RCC 7860 (cell line): Measurements from ENCODE around the gene WWC2.
A peak's percentile ranks its signal among the peaks of the same experiment; 100 is the strongest.
"Not testable (repeated sequence)": the region's sequence is repeated elsewhere in the genome, so short reads cannot be mapped to it uniquely, and the experiment has no call there.

Experiments
- DNase-seq: peaks from one replicate; pipeline ENCODE4 v3.0.0-alpha.2; 2015; ENCODE audit warnings: low spot score
- FAIRE-seq: peaks from 2 replicates; lab custom pipeline; 2012; peaks lifted over from hg19 to GRCh38; lab: Jason Lieb, UNC

The WWC2 gene

DNA sequence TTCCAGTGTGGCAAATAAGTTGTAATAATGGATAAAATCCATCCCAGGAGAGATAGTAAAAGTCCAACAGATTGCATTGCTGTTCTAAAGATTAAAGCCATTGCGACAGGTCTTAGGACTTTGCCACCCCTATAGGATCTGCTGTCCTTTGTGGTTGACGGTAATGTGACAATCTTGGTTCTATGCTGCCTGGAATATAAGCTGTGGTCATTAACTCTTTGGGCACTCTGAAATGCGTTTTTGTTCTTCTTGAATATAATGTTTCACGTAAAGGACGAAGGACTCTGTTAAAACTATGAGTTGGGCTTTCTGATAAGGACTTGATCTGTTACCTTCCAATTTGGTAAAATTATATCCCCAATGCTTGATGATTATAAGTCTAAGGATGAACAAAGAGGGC, 223.3 kb downstream of the WWC2 start, which contains the start of gene CLDN24:
Gene CLDN24, minus strand, starts transcription at position 101 of the 400 bp plus-strand sequence. Its CDS starts 0 bp downstream, at position 101.
- DNase-seq (no peak), FAIRE-seq (no peak)

DNA sequence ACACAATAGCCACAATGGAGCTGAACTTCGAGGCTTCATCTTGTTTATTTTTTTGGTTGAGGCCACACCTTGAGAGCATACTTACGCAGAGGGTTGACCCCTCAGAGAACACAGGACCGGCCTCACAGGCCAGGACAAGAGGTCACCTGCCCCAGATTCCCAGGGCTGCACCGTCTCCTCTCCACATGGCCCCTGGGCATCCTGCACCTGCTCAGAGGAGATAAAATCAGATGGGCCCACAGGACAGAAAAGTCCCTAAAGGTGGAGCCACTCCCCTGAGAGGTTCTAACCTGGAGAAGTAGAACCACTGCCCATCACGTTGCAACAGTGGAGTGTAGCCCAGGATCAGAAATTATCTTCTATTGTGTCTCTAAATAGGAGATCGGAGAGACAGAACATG, 224.2 kb downstream of the WWC2 start:
- no peak for FAIRE-seq
- no peak for DNase-seq

DNA sequence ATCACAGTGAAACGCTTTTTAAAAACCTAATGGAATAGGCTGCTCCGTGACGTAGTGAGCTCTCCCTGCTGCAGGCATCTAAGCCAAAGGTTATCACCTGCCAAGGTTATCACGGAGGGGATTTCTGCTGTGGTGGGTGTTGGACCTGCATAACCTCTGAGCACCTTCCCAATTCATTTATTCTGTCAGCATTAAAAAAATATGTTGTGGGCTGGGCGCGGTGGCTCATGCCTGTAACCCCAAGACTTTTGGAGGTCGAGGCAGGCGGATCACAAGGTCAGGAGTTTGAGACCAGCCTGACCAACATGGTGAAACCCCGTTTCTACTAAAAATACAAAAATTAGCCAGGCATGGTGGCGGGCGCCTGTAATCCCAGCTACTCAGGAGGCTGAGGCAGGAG, 225.0 kb downstream of the WWC2 start:
- FAIRE-seq: not testable (repeated sequence)

DNA sequence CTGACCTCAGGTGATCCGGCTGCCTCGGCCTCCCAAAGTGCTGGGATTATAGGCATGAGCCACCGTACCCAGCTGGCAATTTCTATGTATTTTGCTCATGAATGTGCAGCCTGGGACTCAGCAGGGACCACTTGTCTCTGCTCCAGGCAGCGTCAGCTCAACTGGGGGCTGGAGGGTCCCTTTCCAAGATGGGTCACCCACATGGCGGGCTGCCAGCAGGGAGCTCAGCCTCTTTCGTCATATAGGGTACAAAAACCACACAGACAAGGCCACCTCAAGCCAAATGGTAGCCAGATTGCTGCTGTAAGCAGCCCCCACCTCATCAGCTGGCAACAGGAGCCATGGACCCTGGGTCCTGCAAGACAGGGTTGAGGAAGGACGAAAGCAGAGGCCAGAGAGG, 225.6 kb downstream of the WWC2 start:
- no peak for FAIRE-seq
- no peak for DNase-seq

More for the DNA sequence above, 225.0 kb downstream of the WWC2 start:
- DNase-seq: not testable (repeated sequence)

DNA sequence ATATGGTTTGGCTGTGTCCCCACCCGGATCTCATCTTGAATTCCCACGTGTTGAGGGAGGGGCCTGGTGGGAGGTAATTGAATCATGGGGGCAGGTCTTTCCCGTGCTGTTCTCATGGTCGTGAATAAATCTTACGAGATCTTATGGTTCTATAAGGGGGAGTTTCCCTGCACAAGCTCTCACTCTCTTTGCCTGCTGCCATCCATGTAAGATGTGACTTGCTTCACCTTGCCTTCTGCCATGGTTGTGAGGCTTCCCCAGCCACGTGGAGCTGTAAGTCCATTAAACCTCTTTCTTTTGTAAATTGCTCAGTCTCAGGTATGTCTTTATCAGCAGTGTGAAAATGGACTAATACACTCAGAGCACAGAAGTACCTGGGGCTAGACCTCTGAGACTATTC, 227.3 kb downstream of the WWC2 start:
- not testable (repeated sequence) for DNase-seq, FAIRE-seq

DNA sequence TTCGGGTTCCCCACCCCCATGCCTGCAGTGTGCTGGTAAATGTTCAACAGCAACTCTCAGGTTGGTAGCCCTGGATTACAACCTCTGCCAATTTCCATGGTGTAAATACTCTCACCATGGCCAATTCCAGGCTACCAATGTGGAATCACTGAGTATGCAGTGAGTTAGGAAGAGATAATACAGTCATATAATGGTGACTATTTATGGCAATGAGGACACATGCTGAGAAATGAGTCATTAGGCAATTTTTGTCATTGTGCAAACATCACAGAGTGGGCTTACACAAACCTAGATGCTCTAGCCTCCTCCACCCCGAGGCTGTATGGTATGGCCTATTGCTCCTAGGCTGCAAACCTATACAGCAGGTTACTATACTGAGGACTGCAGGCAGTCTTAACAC, 227.8 kb downstream of the WWC2 start:
- peak; percentile 51 for DNase-seq

DNA sequence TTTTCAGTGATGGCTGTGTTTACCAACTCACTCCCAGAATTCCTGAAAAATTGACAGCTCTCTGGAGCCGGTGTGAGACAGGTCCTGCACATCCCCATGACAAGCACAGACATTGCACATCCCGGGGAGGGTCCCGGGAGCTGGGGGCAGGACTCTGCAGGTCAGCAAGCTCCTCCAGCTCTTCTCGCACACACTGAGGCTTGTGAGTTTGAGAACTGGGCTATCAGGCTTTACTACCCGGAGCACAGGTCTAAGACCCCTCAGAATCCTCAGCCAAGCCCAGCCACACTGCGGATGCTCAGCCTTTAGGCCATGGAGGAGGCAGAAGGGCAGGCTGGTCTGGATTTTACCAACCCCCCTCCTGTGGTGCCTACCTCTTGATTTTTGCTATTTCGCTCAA, 228.8 kb downstream of the WWC2 start:
- FAIRE-seq: no peak
- DNase-seq: no peak

More for the DNA sequence above, 227.8 kb downstream of the WWC2 start:
- FAIRE-seq: no peak

DNA sequence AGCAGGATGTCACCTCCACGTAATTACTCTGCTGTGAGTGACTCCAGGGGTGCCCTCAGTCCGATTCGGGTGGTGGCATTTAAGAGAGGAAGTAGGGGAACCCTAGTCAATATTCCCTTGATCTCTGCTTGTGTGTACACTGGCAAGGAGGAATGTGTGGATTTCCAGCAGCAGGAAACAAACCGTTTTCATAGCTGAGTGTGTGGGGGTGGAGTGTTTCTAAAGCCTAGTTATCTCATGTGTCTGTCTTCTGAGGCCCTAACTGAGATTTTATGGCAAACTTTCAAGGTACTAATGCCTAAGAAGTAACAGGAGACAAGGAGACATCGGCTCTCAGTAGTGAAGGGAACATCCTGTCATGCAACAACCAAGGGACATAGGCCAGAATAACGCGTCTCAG, 229.8 kb downstream of the WWC2 start:
- FAIRE-seq: no peak
- DNase-seq: no peak

DNA sequence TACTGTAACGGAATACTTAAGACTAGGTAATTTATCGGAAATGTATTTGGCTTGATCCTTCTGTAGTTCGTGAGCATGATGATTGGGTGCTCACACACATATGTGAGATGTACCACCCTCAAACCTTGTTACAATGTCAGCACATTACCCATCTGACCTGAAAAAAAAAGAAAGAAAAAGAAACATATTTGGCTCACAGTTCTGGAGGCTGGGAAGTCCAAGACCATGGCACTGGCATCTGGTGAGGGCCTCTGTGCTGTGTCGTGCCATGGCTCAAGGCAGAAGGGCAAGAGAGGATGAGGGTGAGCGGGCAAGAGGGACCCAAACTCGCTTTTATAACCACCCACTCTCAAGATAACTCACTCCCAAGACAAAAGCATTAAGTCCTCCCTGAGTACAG, 230.2 kb downstream of the WWC2 start:
- FAIRE-seq (no peak), DNase-seq (no peak)

DNA sequence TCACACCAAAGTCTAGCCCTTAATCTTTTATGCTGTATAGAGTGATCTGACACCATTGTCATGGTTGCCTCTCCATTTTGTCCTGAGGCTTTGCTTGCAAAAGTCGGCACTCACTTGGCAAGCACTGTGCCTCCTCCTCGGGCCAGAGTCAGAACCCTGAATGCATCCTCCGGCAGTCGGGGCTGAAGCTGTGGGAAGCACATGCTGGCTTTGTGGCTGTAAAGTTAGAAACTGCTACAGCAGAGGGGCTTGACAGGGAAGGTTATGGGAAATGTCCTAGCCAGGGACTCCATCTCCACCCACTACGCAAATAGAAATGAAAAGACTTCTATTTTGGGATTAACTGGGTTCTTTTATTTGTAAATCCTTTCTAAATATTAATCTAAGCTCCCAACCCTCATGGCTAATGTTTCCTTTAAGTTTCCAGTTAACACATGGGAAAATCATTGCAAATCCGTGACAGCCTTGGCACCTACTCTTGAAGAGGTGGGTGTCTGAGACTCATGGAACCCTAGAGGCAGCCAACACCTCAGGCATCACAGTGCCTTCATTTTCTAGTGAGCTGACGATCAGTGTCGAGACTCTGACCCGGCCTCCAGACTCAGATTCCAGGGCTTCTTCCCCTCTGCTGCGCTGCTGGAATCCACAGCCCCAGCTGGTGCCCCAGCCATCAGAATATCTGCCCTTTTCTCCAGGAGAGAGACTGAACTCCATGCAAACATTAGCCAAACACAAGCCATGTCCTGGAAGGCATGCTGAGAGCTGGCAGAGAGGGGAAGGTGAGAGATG, 231.1 kb downstream of the WWC2 start:
- FAIRE-seq: no peak

DNA sequence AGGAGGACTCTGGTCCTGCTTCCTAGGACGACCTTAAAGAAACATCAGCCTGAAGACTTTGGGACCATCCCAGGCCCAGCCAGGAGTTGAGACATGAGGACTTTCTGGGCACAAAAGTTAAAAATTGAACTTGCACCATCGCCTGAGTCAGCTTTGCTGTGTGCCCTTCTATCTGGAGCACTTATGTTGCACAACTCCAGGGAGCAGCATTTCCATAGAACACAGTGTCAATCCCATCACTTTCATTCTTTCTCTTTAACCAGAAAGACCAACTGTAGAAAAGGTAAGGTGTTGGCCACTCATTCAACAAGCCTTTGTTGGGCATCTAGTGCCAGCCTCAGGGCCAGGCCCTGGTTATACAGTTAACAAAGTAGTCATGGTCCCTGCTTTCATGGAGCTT, 231.8 kb downstream of the WWC2 start:
- no peak for DNase-seq
- FAIRE-seq: no peak

More for the DNA sequence above, 231.1 kb downstream of the WWC2 start:
- DNase-seq: no peak

DNA sequence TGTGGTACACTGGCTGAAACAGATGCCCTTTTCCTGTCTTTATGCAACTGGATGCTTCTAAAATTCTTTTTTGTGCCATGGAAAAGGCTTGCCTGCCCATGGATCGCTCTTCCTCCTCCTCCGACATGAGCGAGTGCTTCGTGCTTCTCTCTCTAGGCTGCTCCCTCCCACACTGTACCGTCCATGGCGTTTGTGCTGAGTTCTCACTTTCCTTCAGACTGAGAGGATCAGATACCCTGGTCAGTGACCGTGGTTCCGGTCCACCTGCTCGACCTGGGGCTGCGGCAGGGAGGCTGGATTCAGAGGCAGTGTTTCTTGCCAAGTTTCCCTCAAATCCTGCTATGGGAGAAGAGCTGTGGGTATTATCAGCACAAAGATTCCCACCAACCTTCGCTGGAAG, 233.4 kb downstream of the WWC2 start:
- no peak for DNase-seq
- FAIRE-seq: no peak

DNA sequence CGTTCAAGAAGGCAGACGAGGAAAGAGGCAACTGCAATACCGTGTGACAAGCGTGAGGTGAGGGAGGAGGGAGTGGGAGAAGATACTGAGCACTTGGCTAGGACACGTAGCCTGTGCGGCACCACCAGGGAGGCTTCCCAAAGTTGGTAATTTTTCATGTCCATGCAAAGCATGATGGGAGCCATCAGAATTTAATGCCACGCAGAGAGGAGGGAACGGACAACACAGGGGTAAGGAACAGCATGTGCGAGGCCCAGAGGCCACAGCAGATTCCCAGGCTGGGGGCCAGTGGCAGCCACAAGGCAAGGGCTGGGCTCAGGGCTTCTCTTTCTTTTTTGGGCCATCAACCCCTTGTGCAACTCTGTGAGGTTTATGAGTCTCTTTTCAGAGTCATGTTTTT, 234.1 kb downstream of the WWC2 start:
- no peak for FAIRE-seq
- no peak for DNase-seq

DNA sequence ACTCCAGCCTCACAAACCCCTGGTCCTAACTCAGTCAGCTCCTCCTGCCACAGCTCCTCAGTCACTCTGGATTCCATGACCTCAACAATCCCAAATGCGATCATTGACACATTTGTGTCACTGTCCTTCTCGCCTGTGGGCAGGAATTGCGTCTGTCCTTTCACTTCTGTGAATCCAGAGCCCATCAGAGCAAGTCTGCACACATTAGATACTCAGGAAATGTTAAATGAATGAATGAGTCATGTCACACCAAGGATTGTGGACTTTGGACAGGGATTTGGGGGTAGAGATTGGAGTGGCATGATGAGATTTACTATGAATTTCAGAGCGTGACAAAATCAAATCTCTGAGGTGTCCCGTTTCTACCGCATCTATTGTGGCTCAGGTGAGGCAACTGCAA, 234.9 kb downstream of the WWC2 start:
- FAIRE-seq: peak; percentile 84
- DNase-seq: peak; percentile 76

DNA sequence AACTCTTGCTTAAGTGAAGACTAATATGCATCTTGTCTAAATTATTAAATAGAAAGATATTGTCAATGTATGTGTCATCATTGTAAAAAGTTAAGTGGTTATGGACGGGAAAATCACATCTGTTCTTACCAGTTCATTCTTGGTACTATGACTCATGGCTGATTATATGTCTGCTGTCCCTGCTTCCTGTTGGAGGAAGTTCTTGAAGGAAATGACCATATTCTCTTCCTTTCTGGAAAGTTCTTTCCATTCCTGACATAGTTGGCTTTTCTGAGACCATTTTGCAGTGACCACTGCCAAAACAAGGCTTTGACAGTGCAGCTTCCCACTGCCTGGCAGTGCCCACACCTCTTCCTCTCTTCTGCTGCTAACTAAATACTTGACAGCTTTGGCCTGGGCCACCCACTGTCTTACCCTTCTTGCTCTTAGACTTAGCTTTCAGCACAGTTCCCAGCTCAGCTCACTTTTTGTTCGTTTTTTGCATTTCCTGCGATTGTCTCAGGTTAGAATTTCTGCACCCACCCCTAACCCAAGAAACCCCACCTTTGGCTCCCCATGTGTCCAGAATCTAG, 236.4 kb downstream of the WWC2 start:
- DNase-seq (peak; percentile 69), FAIRE-seq (peak; percentile 87)

DNA sequence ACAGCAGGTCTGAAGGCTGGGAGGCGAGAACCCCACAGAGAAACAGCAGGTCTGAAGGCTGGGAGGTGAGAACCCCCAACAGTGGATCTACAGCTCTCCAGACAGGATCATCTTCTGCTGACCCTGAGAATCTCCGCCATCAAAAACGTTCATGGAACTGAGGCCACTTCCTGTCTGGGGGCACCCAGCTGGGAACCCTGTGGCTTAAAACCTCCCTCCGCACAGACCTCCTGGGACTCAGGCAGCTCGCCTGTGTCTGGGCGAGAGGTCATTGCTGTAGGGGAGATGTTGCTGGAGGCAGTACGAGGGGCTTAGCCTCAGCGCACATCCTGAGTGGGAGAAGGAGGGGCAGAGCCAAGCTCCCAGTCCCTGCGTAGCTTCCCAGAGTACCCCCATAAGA, 238.3 kb downstream of the WWC2 start:
- no peak for DNase-seq
- FAIRE-seq: no peak

DNA sequence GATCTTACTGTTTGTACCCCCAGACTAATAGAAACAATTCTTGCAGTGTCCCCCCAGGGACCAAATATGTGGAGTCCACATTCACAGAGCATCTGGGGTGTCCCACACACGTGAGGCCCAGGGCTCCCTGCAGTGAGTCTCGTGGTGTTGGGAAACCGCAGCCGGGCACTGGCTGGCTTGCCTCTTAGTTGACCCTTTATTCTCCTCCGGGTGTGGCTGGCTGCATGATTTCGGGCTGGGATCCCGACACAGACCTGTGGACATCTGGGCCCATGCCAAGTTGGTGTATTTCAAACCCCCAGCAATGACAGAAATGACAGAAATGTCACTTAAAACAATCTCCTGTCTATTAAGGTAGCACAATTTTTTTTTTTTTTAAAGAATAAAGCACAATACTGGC, 238.8 kb downstream of the WWC2 start:
- no peak for FAIRE-seq
- DNase-seq: no peak

DNA sequence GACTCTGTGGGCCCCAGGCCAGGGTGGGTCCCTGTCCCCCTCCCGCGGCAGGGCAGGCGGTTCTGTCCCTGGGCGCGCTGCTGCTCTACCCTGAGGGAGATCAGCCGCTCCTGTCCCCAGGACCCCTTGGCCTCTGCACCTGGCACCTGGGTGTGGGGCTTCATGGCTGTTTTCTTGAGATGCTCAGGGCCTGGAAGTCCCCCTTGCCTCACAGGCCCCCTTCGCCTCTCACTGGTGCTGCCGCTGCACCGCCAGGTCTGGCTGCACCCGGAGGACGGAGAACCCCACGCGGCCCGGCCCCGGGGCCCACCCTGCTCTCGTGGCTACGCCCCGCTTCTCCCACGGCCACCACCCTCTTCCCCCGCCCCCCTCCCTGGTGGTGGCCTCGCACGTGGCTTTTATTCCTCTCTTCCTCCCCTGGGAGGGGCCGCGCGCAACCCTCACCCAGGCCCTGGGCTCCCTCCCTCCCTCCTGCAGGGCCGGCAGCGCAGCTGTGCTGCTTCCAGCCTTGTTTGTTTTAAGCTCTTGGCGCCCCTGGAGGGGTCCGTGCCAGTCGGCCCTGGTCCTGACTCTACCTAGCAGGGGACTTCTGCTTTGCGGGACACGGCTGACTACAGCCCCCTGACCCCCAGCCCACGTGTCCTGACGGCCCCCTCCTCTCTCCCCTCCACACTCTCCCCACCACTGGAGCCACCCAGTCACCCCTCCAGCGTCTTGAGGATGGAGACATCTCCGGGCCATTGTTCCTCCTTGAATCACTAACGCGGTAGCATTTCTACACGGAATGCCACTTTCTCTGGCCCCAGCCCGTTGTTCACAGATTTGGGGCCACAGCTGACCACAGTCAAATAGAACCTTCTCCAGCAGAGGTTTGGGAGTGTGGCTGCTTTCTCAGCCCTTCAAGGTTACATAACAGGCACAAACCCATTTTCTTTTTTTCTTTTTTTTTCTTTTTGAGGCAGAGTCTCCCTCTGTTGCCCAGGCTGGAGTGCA, 243.8 kb downstream of the WWC2 start:
- FAIRE-seq (no peak), DNase-seq (no peak)

DNA sequence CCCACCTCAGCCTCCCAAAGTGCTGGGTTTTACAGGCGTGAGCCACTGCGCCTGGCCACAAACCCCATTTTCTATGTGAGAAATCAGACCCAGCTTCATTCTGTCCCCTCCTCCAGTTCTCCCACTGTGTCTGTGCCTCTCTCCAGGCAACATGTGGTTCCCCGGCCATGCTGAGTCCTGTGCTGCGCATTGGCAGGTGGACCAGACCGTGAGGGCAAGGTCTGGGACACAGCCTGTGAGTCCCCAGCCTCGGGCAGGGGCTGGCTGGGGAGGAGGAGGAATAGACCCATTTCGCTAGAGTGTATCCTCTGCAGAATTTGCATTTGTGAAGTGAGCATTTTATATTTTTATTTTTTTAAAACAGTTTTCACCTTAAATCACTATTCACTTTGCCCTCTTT, 244.7 kb downstream of the WWC2 start:
- FAIRE-seq (no peak), DNase-seq (no peak)

DNA sequence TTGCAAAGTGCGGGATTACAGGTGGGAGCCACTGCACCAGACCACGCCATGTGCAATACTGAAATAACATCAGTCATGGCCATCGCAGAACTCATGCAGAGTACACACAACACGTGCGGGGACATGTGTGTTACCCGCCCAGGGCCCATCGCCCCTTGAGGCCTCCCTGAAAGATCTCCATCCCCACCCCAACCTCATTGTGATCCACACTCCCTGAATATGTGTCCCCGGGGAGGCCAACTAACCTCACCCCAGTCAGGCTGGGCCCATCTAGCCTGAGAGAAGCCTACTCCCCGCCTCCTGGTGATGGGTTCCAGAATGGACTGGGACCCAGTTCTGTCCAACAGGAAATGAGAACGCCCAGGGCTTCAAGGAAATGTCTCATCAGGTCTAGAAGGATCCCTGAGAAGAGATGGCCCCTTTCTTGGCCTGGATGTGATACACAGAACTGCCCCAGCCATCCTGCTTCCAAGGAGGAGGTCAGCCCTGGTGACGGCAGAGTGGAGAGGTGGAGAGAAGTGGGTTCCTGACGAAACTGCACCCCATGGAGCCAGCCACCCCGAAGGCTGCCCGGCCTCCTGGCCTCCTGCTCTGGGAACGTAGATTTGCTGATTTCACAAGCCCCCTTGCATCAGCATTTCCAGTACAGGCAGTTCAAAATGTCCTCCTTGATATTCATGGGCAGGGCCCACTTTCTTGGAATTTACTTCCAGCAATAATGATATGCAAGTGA, 245.6 kb downstream of the WWC2 start:
- FAIRE-seq: no peak
- DNase-seq: no peak

DNA sequence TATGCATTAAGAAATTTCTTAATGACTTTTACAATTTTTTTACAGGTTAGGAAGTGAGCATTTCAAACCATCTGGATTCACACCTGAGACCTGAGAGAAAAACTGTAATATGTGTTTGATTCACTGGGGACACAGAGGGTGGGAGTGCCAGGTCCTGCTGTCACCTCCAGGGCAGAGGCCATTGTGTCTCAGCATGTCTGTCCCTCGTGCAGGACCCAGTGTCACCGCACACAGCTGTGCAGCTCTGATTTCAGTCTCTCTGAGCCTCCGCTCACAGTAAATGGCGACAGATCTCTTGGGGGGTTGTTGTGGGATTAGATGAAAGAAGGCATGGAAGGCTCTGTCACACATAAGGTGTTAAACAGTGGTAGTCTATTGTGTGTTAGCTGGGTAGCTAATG, 246.2 kb downstream of the WWC2 start:
- FAIRE-seq (no peak), DNase-seq (no peak)
